HFF-Myc (cell line): ENCODE results near the gene CYSLTR2.

Experiments used
- DNase-seq: peaks from one replicate; pipeline ENCODE4 v3.0.0-alpha.2; 2011; ENCODE audit warnings: low read depth; ENCODE audit errors: extremely low read depth
- H3K4me3 ChIP-seq: replicated peaks from 2 replicates; pipeline ENCODE4 v1.5.1; 2011; ENCODE audit warnings: low read depth, mild to moderate bottlenecking, control low read depth, low read length
- CTCF ChIP-seq: IDR thresholded peaks from 2 replicates; pipeline ENCODE4 v1.5.1; 2012; ENCODE audit warnings: mild to moderate bottlenecking, low read depth, low read length, control low read depth; ENCODE audit errors: missing control alignments

CYSLTR2 gene, protein sequence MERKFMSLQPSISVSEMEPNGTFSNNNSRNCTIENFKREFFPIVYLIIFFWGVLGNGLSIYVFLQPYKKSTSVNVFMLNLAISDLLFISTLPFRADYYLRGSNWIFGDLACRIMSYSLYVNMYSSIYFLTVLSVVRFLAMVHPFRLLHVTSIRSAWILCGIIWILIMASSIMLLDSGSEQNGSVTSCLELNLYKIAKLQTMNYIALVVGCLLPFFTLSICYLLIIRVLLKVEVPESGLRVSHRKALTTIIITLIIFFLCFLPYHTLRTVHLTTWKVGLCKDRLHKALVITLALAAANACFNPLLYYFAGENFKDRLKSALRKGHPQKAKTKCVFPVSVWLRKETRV

GRCh38 chr13:48653472-48653939 is at the start of gene CYSLTR2:
Gene CYSLTR2 (plus strand): TSS chr13:48653929. CDS start chr13:48706818, 52,889 bp downstream.
- peak; percentile 56 for DNase-seq
- TF ChIP-seq CTCF, result no peak
- no peak within 1 kb of the TSS for H3K4me3 ChIP-seq

GRCh38 chr13:48615049-48615448 is 38.7 kb upstream of the CYSLTR2 start:
- no peak for DNase-seq
- no peak overlapping the region for H3K4me3 ChIP-seq
- no peak for TF ChIP-seq CTCF

DNA sequence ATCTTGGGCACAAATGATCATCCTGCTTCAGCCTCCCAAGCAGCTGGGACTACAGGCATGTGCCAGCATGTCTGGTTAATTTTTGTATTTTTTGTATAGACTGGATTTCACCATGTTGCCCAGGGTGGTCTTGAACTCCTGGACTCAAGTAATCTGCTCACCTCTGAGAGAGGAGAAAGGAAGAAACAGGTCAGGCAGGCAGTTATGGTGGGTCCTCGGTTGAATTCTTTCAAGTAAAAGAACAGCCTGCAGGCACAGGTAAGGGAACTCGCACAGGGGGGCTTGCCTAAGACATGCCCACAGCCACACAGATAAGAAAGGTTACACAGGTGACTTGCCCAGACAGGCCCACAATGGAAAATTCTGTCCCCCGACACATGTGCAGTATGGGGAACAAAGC is 34.8 kb upstream of the CYSLTR2 start:
- TF ChIP-seq CTCF, result no peak

DNA sequence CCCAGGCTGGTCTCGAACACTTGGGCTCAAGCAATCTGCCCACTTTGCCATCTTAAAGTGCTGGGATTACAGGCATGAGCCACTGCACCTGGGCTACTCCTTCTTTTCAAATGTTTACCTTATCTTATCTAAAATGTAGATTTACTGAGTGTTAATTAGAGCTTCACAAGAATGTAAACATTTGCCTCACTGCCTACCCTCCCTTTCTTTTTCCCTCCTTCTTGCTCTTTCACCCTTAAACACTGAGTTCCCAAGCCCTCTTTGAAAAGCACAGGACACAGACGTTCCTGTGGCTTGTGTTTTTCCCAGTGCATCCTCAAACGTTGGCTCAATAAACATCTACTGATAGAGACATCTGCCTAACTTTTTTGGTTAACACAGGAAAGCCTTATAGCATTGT is 32.7 kb upstream of the CYSLTR2 start:
- no peak for DNase-seq

More for the DNA sequence above, 34.8 kb upstream of the CYSLTR2 start:
- no peak overlapping the region for H3K4me3 ChIP-seq
- no peak for DNase-seq

GRCh38 chr13:48624016-48624415 is 29.7 kb upstream of the CYSLTR2 start:
- no peak overlapping the region for H3K4me3 ChIP-seq
- no peak for TF ChIP-seq CTCF
- DNase-seq, result no peak

More for the DNA sequence above, 32.7 kb upstream of the CYSLTR2 start:
- no peak overlapping the region for H3K4me3 ChIP-seq
- TF ChIP-seq CTCF, result no peak

DNA sequence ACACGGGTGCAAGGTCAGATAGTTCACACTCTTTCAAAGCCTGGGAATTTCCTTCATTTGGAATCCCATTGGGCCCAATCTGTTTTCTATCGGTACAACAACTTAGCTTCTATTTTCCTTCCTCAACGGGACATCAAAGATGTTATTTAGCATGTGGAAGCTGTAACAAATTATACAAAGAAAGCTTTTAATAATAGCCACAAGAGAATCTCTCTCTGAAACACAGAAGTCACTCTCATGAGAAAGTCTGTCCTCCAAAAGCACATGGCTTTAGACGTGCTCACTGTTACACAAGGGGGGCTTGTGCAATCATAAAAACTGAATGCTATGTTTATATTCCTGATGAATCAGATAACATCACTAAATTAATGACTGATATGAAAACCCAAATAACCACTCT is 28.9 kb upstream of the CYSLTR2 start:
- H3K4me3 ChIP-seq, result no peak overlapping the region
- no peak for TF ChIP-seq CTCF
- no peak for DNase-seq
